ENCODE measurements around the gene RDX.

RDX gene

DNA sequence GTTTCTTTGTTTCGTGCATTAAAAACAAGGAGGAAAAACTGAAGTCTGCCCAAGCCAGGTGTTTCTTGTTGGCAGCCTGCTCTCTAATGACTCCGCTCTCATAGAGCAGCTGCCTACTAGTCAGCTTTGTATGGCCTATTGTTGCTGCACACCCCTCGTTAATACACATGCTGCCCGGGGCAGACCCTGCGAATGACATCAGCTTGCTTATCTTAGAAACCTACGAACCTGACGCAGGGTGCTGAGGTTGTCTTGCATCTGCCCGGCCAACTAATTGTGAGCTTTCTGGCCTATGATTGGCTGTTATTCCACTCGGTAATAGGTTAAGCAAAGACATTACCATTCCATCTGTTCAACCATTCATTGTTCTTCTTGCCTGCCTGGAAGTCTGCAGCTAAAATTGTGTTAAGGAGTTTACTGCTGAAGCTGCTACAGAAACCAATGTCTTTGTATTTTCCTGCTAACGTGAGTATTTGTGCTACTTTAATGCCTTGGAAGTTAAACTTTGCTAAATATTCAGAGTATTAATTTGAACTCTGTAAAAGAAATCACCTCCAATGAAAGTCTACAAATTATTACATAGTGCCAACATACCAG lies 165.7 kb downstream of the RDX start:
- DNase-seq (ENCODE audit: low read depth) = no peak

GRCh38 chr11:110128161-110128560 lies 168.3 kb downstream of the RDX start:
- peak; percentile 82 for DNase-seq (ENCODE audit: low read depth)

GRCh38 chr11:110126936-110127335 lies 169.5 kb downstream of the RDX start:
- DNase-seq (ENCODE audit: low read depth) = no peak

GRCh38 chr11:110125632-110126031 lies 170.8 kb downstream of the RDX start:
- peak; percentile 77 for DNase-seq (ENCODE audit: low read depth)
